ENCODE measurements around the gene ACVR1. TPM values are rescaled to one million over a fixed set of nuclear protein-coding genes. Genes with fewer than 3 reads are reported as not detected.

ACVR1 gene
- polyA plus RNA-seq, 1 of the 3 experiments (the other 2 are of a cell fraction), result 22.4 TPM

GRCh38 chr2:157830696-157831570 lies 45.2 kb downstream of the ACVR1 start (continued):
- TF ChIP-seq SMC3 (IDR thresholded peaks at IDR 0.05; ENCODE audit: low read depth, low read length) (no peak), JUND (IDR thresholded peaks at IDR 0.05) (peak; percentile 94), FOXJ3 (CRISPR knock-in tag; IDR thresholded peaks at IDR 0.05) (no peak), TAF1 (IDR thresholded peaks at IDR 0.05; ENCODE audit: borderline replicate concordance, low read depth, low read length) (no peak), EP300 (IDR thresholded peaks at IDR 0.05; ENCODE audit: borderline replicate concordance in 1 of 2, low read depth in 1 of 2, low read length in 1 of 2) (peak in 1 of 2 experiments; percentile 64; a peak in 1 of 4 replicates), NRF1 (IDR thresholded peaks at IDR 0.05; ENCODE audit: low read depth, low read length) (no peak), MAX (IDR thresholded peaks at IDR 0.05; ENCODE audit: low read depth) (peak; percentile 73; the same call in 1 of the 2 replicates), CTCF (IDR thresholded peaks at IDR 0.05) (no peak), RXRA (IDR thresholded peaks at IDR 0.05; ENCODE audit: borderline replicate concordance, low read depth) (0 out of 2 replicates have a peak, but pooled peaks have one; percentile 68), MEF2A (IDR thresholded peaks at IDR 0.05; ENCODE audit: borderline replicate concordance, low read depth) (no peak)

- Histone ChIP-seq H3K9me2 (no peaks in the 10 kb centered on the region), H3K27me3 (ENCODE audit: insufficient read depth) (no peaks in the 10 kb centered on the region), H3K4me3 (ENCODE audit: low read depth in 2 of 2, low read length in 1 of 2) (no peak overlapping the region), H3K36me3 (replicated peaks in 1 of 2; ENCODE audit: control insufficient read depth in 1 of 2, insufficient read depth in 2 of 2, low read length in 1 of 2) (peaks cover 0 to 4% of the 10 kb centered on the region in 2 experiments), H3K4me2 (no peak overlapping the region), H4K20me1 (ENCODE audit: insufficient read depth) (no peaks in the 10 kb centered on the region), H3F3A (replicated peaks; ENCODE audit: insufficient read depth) (peaks cover 16% of the 10 kb centered on the region), H3K9ac (no peak overlapping the region), H3K27ac (ENCODE audit: low read depth in 2 of 2, low read length in 1 of 2) (peak overlapping the region; percentile 7 to 96; a peak in 3 of 4 replicates), H3K4me1 (ENCODE audit: control insufficient read depth in 1 of 2, insufficient read depth in 2 of 2, low read depth in 1 of 2, low read length in 1 of 2) (peaks cover 16 to 33% of the 10 kb centered on the region in 2 experiments; a peak in 3 of 4 replicates), H3K79me2 (ENCODE audit: insufficient read depth) (peaks cover 42% of the 10 kb centered on the region), H2AFZ (ENCODE audit: low read depth) (no peak overlapping the region), H3K9me3 (no peaks in the 10 kb centered on the region)
- TF ChIP-seq RAD21 (IDR thresholded peaks at IDR 0.05; ENCODE audit: low read length) (no peak), JUND (IDR thresholded peaks at IDR 0.05) (no peak), SIN3A (IDR thresholded peaks at IDR 0.05; ENCODE audit: borderline replicate concordance, low read depth, low read length) (no peak), POLR2AphosphoS5 (IDR thresholded peaks at IDR 0.05; ENCODE audit: low read depth, low read length) (no peak), USF1 (IDR thresholded peaks at IDR 0.05; ENCODE audit: borderline replicate concordance, low read depth) (no peak), TAF1 (IDR thresholded peaks at IDR 0.05; ENCODE audit: borderline replicate concordance, low read depth, low read length) (no peak), GABPA (IDR thresholded peaks at IDR 0.05; ENCODE audit: low read depth) (no peak), FOXM1 (IDR thresholded peaks at IDR 0.05; ENCODE audit: low read depth) (no peak), REST (IDR thresholded peaks at IDR 0.05; ENCODE audit: low read depth, low read length) (no peak), EP300 (IDR thresholded peaks at IDR 0.05; ENCODE audit: borderline replicate concordance in 1 of 2, low read depth in 1 of 2, low read length in 1 of 2) (no peak), NFIC (IDR thresholded peaks at IDR 0.05; ENCODE audit: borderline replicate concordance) (no peak), RXRA (IDR thresholded peaks at IDR 0.05; ENCODE audit: borderline replicate concordance, low read depth) (no peak), GATA2 (CRISPR knock-in tag; IDR thresholded peaks at IDR 0.05) (no peak), FOSL2 (IDR thresholded peaks at IDR 0.05; ENCODE audit: borderline replicate concordance, low read depth) (no peak), RFX5 (IDR thresholded peaks at IDR 0.05; ENCODE audit: low read length) (no peak), CTCF (IDR thresholded peaks at IDR 0.05) (no peak)
- ChIA-PET POLR2A (no interaction called here), CTCF (interaction anchor here (0.6 kb wide), 1 partner anchor 551 kb away, joined by 3 read pairs; no protein-coding TSS in a partner anchor)
- no peak for DNase-seq
- 80% methylated on average over 1 of the region's 1 CpG for WGBS (ENCODE audit: low lambda C conversion rate)
Observed at GRCh38 chr2:157830266-157830665, 45.9 kb downstream of the ACVR1 start.

All from SK-N-SH (cell line).